HepG2 (cell line): ENCODE data around the gene MSMB. TPM values are rescaled to one million over a fixed set of nuclear protein-coding genes. Genes with fewer than 3 reads are reported as not detected.
A peak's percentile ranks its signal among the peaks of the same experiment; 100 is the strongest.

ENCODE experiments used
- ATAC-seq: fragments of 200-7000 bp; cut with Tn5 transposase; 3 replicates; pipeline ENCODE4 v1.9.1; 2020; ENCODE audit warnings: mild to moderate bottlenecking, moderate library complexity
- BruUV-seq: library from RNA; stranded (reverse); fragments of 400-500 nt; replicated peaks from 2 replicates; lab custom pipeline; 2021; lab: Mats Ljungman, UMichigan
- CTCF ChIA-PET: fragments of 300-600 bp; formaldehyde crosslinking; extraction: SDS; loops from one replicate; lab custom pipeline; 2021; ENCODE audit warnings: low total read pairs, inconsistent platforms, low intra/inter-chr PET ratio; lab: Yijun Ruan, JAX
- POLR2A ChIA-PET: fragments of 350-600 bp; sonication (Branson Sonifier 250); formaldehyde crosslinking; loops from one replicate; lab custom pipeline; 2020; ENCODE audit warnings: antibody characterized with exemption, inconsistent platforms; lab: Yijun Ruan, JAX
- DNase-seq: peaks from one replicate; pipeline ENCODE4 v3.0.0-alpha.2; 2015; ENCODE audit warnings: low spot score
- FAIRE-seq: peaks from 3 replicates; lab custom pipeline; 2011; peaks lifted over from hg19 to GRCh38; lab: Jason Lieb, UNC
- H2AFZ ChIP-seq: one replicate; pipeline ENCODE4 v1.6.1; 2011; ENCODE audit warnings: low read length, inconsistent platforms
- H3K27ac ChIP-seq: fragments of 300-600 bp; 3 replicates; pipeline ENCODE4 v1.8.0; 2011; ENCODE audit warnings: mixed run types, mild to moderate bottlenecking, mixed read lengths, low read length, inconsistent platforms; ENCODE audit not compliant: insufficient read depth; ENCODE audit errors: extremely low read length
- H3K27me3 ChIP-seq, 2 experiments: fragments of 200-600 bp in 1 of 2; 2 replicates in 1 of 2; 3 replicates in 1 of 2; pipeline versions ENCODE4 v1.6.0 to v1.8.0; 2011; ENCODE audit warnings: low read length in 2 of 2, mild to moderate bottlenecking in 2 of 2, moderate library complexity in 2 of 2, inconsistent platforms in 1 of 2; ENCODE audit not compliant: insufficient read depth in 2 of 2, control insufficient read depth in 1 of 2
- H3K36me3 ChIP-seq, 2 experiments: fragments of 200-600 bp in 1 of 2; replicated peaks in 1 of 2; 2 replicates in 1 of 2; 3 replicates in 1 of 2; pipeline versions ENCODE4 v1.5.1 to v1.8.0; 2011; ENCODE audit warnings: low read length in 2 of 2, inconsistent platforms in 1 of 2; ENCODE audit not compliant: insufficient read depth in 2 of 2, control insufficient read depth in 1 of 2
- H3K4me1 ChIP-seq: 2 replicates; pipeline ENCODE4 v1.5.1; 2012; ENCODE audit warnings: low read length, inconsistent platforms; ENCODE audit not compliant: insufficient read depth
- H3K4me2 ChIP-seq: 2 replicates; pipeline ENCODE4 v1.6.0; 2011; ENCODE audit warnings: low read depth, low read length, inconsistent platforms
- H3K4me3 ChIP-seq, 3 experiments: fragments of 200-600 bp in 1 of 3; sonication (generic), shearing (Covaris generic) in 1 of 3; replicated peaks in 1 of 3; 2 replicates each; pipeline ENCODE4 v1.5.1; 2011 to 2016; ENCODE audit warnings: low read length in 3 of 3, inconsistent platforms in 2 of 3, low read depth in 2 of 3, mild to moderate bottlenecking in 2 of 3, control low read depth in 1 of 3, mixed read lengths in 1 of 3; ENCODE audit not compliant: insufficient read depth in 1 of 3
- H3K79me2 ChIP-seq: one replicate; pipeline ENCODE4 v1.6.1; 2011; ENCODE audit warnings: low read length, inconsistent platforms; ENCODE audit not compliant: insufficient read depth
- H3K9ac ChIP-seq: 2 replicates; pipeline ENCODE4 v1.6.0; 2011; ENCODE audit warnings: mild to moderate bottlenecking, low read depth, low read length, inconsistent platforms; ENCODE audit not compliant: insufficient read depth
- H3K9me3 ChIP-seq: 2 replicates; pipeline ENCODE4 v1.5.1; 2012; ENCODE audit warnings: mild to moderate bottlenecking, low read length
- H4K20me1 ChIP-seq: 2 replicates; pipeline ENCODE4 v1.6.0; 2011; ENCODE audit warnings: inconsistent platforms, mild to moderate bottlenecking, low read length, moderate library complexity; ENCODE audit not compliant: insufficient read depth
- CSRNP1 ChIP-seq: sonication (generic); formaldehyde crosslinking; IDR thresholded peaks from 2 replicates; pipeline ENCODE4 v1.8.1; 2023; ENCODE audit warnings: mild to moderate bottlenecking, missing genetic modification reagents
- HNF4A ChIP-seq: sonication (generic); formaldehyde crosslinking; IDR thresholded peaks from 2 replicates; pipeline ENCODE4 v1.4.0; 2020; ENCODE audit warnings: missing genetic modification reagents
- HOXA9 ChIP-seq: sonication (generic); formaldehyde crosslinking; IDR thresholded peaks from 2 replicates; pipeline ENCODE4 v1.8.1; 2022; ENCODE audit warnings: missing genetic modification reagents, mild to moderate bottlenecking, moderate library complexity, borderline replicate concordance
- MED13 ChIP-seq: sonication (generic); formaldehyde crosslinking; IDR thresholded peaks from 2 replicates; pipeline ENCODE4 v1.5.0; 2020; ENCODE audit warnings: missing genetic modification reagents
- RFX5 ChIP-seq: IDR thresholded peaks from 2 replicates; pipeline ENCODE4 v1.6.1; 2011; ENCODE audit warnings: low read depth, low read length, improper control_type of control experiment
- TBL1XR1 ChIP-seq: fragments of 150-350 bp; IDR thresholded peaks from 2 replicates; pipeline ENCODE4 v1.6.1; 2014; ENCODE audit warnings: borderline replicate concordance, low read length; ENCODE audit not compliant: partially characterized antibody
- ZBTB38 ChIP-seq: sonication (generic); formaldehyde crosslinking; IDR thresholded peaks from 2 replicates; pipeline ENCODE4 v1.5.1; 2020; ENCODE audit warnings: mild to moderate bottlenecking, missing genetic modification reagents
- ZFAT ChIP-seq: sonication (generic); formaldehyde crosslinking; conservative IDR thresholded peaks from 2 replicates; pipeline ENCODE4 v1.8.1; 2023; ENCODE audit warnings: missing genetic modification reagents, inconsistent platforms
- ZNF800 ChIP-seq: sonication (generic); formaldehyde crosslinking; IDR thresholded peaks from 2 replicates; pipeline ENCODE4 v1.4.0; 2020; ENCODE audit warnings: missing genetic modification reagents
- WGBS: methylation state at CpG from one replicate; pipeline ENCODE4 v1.1.6; 2017; ENCODE audit warnings: low lambda C conversion rate; 5-methylcytosine and 5-hydroxymethylcytosine counted together
- in situ Hi-C: cut with HindIII; loops from 2 replicates; pipeline ENCODE4 v1.10.0; 2017; ENCODE audit warnings: low pct_unique_long_range_greater_than_20kb; ENCODE audit not compliant: extremely low pct_ligation_motif_present
- intact Hi-C: fragments of 100-400 bp; cut with micrococcal nuclease; formaldehyde crosslinking; loops from one replicate; pipeline ENCODE4 v1.10.0; 2022; ENCODE audit not compliant: unreplicated experiment
- polyA plus RNA-seq, 8 experiments: library from polyadenylated mRNA; depleted of rRNA in 3 of 8; stranded (reverse) in 7 of 8; unstranded in 1 of 8; fragments of >200 nt; fragmentation: Illumina TruSeq in 4 of 8; extraction: Trizol in 4 of 8; gene quantifications; 2 replicates each; pipeline versions ENCODE4 v1.2.1 to v1.2.3, GENCODE V29; 2011 to 2016; ENCODE audit warnings: low read depth in 4 of 8, missing spikeins in 1 of 8, mixed read lengths in 1 of 8; ENCODE audit not compliant: insufficient read depth in 1 of 8
- total RNA-seq, 5 experiments: library from RNA; depleted of rRNA; stranded (reverse); fragments of >200 nt; fragmentation: Illumina TruSeq; extraction: Trizol; gene quantifications; 2 replicates each; pipeline ENCODE4 v1.2.3, GENCODE V29; 2016; ENCODE audit warnings: low read depth in 1 of 5
- TF ChIP-seq, protein P1 (sequence below): sonication (generic); formaldehyde crosslinking; IDR thresholded peaks from 2 replicates; pipeline ENCODE4 v1.4.0; 2020; ENCODE audit warnings: missing genetic modification reagents

The MSMB gene
- total and polyA plus RNA-seq, 2 of the 13 experiments (the other 11 are each of a cell fraction or from before 2014, with no cell fraction given) = 0.84 TPM; not detected in 1

DNA sequence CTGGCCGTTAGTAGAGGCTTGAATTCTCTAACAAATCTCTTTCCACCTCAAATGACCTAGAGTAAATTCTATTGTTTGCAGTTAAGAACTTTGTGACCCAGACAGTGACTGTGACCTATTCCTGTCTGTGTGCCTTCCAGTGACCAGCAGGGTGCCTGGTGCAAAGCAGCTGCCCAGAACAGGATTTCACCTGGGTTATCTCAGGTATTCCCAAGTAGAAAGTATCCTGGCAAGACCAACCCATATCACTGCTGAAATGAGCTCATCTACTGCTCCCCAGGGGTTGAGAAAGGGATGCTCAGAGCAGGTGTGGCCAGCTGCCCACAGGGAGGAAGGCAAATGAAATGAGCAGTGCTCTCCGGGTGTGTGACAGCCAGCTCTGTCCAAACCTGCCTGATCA is 2.1 kb upstream of the MSMB start (continued):
- TF ChIP-seq RFX5 (no peak), MED13 (CRISPR knock-in tag) (no peak), CSRNP1 (CRISPR knock-in tag) (no peak), ZNF800 (CRISPR knock-in tag) (no peak), HOXA9 (CRISPR knock-in tag) (no peak), ZFAT (CRISPR knock-in tag) (no peak), ZBTB38 (CRISPR knock-in tag) (no peak), HNF4A (0 out of 2 replicates have a peak, but pooled peaks have one; percentile 9)

DNA sequence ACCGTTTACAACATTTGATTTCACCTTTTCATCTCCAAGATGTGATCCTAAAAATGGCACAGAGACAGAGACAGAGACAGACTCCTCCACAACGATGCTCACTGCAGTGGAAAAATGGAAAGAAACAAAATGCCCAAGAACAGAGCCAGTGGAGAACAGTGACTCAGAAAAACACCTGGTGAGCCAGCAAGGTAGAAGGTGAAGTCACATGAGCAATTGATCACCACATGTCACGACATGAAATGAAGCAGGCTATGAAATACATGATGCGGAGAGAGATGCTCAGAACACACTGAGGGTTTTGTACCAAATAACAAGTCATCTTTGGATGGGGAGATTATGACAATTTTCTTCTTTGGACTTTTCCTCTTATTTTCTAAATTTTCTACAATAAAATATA is 3.5 kb downstream of the MSMB start:
- POLR2A ChIA-PET = no interaction called here

More for the DNA sequence above, 3.5 kb downstream of the MSMB start:
- ATAC-seq (no peak), FAIRE-seq (no peak), DNase-seq (no peak)
- Histone ChIP-seq H3K4me2 (no peak overlapping the region), H3K9me3 (no peaks in the 10 kb centered on the region), H3K9ac (no peak overlapping the region), H3K27ac (no peak overlapping the region), H2AFZ (no peak overlapping the region), H4K20me1 (no peaks in the 10 kb centered on the region), H3K4me3 (no peak overlapping the region), H3K36me3 (no peaks in the 10 kb centered on the region), H3K27me3 (no peaks in the 10 kb centered on the region; a peak in 1 of 5 replicates), H3K79me2 (no peaks in the 10 kb centered on the region), H3K4me1 (peaks cover 17% of the 10 kb centered on the region)
- TF ChIP-seq TBL1XR1 = no peak
- TF ChIP-seq, protein P1, sequence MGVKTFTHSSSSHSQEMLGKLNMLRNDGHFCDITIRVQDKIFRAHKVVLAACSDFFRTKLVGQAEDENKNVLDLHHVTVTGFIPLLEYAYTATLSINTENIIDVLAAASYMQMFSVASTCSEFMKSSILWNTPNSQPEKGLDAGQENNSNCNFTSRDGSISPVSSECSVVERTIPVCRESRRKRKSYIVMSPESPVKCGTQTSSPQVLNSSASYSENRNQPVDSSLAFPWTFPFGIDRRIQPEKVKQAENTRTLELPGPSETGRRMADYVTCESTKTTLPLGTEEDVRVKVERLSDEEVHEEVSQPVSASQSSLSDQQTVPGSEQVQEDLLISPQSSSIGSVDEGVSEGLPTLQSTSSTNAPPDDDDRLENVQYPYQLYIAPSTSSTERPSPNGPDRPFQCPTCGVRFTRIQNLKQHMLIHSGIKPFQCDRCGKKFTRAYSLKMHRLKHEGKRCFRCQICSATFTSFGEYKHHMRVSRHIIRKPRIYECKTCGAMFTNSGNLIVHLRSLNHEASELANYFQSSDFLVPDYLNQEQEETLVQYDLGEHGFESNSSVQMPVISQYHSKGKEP (CRISPR knock-in tag) = no peak
- no TSS peak for BruUV-seq
- CTCF ChIA-PET = no interaction called here
- 33% methylated on average over 4 of the region's 4 CpGs for WGBS
- intact Hi-C loops (no loop called here), in situ Hi-C loops (no loop called here)
